Testis (tissue), 3 donors: ENCODE measurements around the gene PHF21A. TPM values are rescaled to one million over a fixed set of nuclear protein-coding genes. Genes with fewer than 3 reads are reported as not detected.
A peak's percentile ranks its signal among the peaks of the same experiment; 100 is the strongest.

ENCODE experiments used
- DNase-seq: peaks from one replicate; pipeline ENCODE4 v3.0.0-alpha.2; 2019
- H3K27ac ChIP-seq, 2 donors: fragments of 200-600 bp; sonication (generic); one replicate each; pipeline ENCODE4 v1.5.1; 2019
- H3K27me3 ChIP-seq: fragments of 200-600 bp; sonication (generic); one replicate; pipeline ENCODE4 v1.5.1; 2019
- H3K36me3 ChIP-seq: fragments of 200-600 bp; sonication (generic); one replicate; pipeline ENCODE4 v1.5.1; 2017; ENCODE audit warnings: low read depth; ENCODE audit errors: missing control alignments
- H3K4me1 ChIP-seq: fragments of 200-600 bp; sonication (generic); one replicate; pipeline ENCODE4 v1.5.1; 2019
- H3K4me3 ChIP-seq, 2 donors: fragments of 200-600 bp; sonication (generic); one replicate each; pipeline ENCODE4 v1.5.1; 2017 to 2019
- H3K9me3 ChIP-seq: fragments of 200-600 bp; sonication (generic); one replicate; pipeline ENCODE4 v1.5.1; 2017
- CTCF ChIP-seq, 3 experiments: fragments of 450-650 bp in 2 of 3; fragments of 200-600 bp in 1 of 3; sonication (generic) in 1 of 3; IDR thresholded peaks; one replicate each; pipeline ENCODE4 v1.5.1; 2016 to 2019; ENCODE audit warnings: antibody characterized with exemption in 3 of 3, mild to moderate bottlenecking in 2 of 3, moderate library complexity in 1 of 3
- POLR2A ChIP-seq: fragments of 450-650 bp; IDR thresholded peaks from one replicate; pipeline ENCODE4 v1.6.1; 2017; ENCODE audit warnings: antibody characterized with exemption, mild to moderate bottlenecking, moderate library complexity
- WGBS, 2 donors: methylation state at CpG; one replicate each; pipeline ENCODE4 v1.1.5; 2018; 5-methylcytosine and 5-hydroxymethylcytosine counted together
- intact Hi-C: fragments of 100-400 bp; cut with DNase I; formaldehyde crosslinking; loops from one replicate; pipeline ENCODE4 v1.15.1; 2023; ENCODE audit warnings: low total_unique reads
- polyA plus RNA-seq: library from polyadenylated mRNA; stranded (reverse); fragments of 350-450 nt; fragmentation: Illumina TruSeq; extraction: RNeasy Lipid Tissue Mini Kit (QIAGEN cat#74804); gene quantifications from one replicate; pipeline ENCODE4 v1.2.3, GENCODE V29; 2014; ENCODE audit warnings: low read depth, low replicate concordance; ENCODE audit not compliant: insufficient read depth
- total RNA-seq, 2 donors: library from RNA; depleted of rRNA; stranded (reverse); fragments of >200 nt; gene quantifications; one replicate each; pipeline ENCODE4 v1.2.3, GENCODE V29; 2016

Gene PHF21A
- total and polyA plus RNA-seq, 3 donors from 2014 or later, result 53.5 to 83.2 (median 56.6) TPM

GRCh38 chr11:46012185-46012584 is 109.1 kb downstream of the PHF21A start:
- WGBS, 2 donors, result 72 to 83% methylated on average over 2 of the region's 2 CpGs
- H3K9me3 ChIP-seq, result no peaks in the 10 kb centered on the region
- H3K36me3 ChIP-seq, result no peaks in the 10 kb centered on the region
- TF ChIP-seq POLR2A (no peak), CTCF (IDR thresholded peaks at IDR 0.05) (no peak)
- no peak overlapping the region for H3K4me3 ChIP-seq
- no peak overlapping the region for H3K27ac ChIP-seq
- no peak for DNase-seq
- H3K27me3 ChIP-seq, result no peaks in the 10 kb centered on the region
- H3K4me1 ChIP-seq, result no peaks in the 10 kb centered on the region
- intact Hi-C loops, result no loop called here

- no peak for DNase-seq
- H3K27ac ChIP-seq, result no peak overlapping the region
- H3K27me3 ChIP-seq, result no peaks in the 10 kb centered on the region
- H3K4me1 ChIP-seq, result no peaks in the 10 kb centered on the region
- TF ChIP-seq CTCF (IDR thresholded peaks at IDR 0.05), result no peak
- no peak for TF ChIP-seq POLR2A
- 70 to 80% methylated on average over 1 of the region's 1 CpG for WGBS, 2 donors
- no peaks in the 10 kb centered on the region for H3K9me3 ChIP-seq
- intact Hi-C loops, result no loop called here
- H3K36me3 ChIP-seq, result no peaks in the 10 kb centered on the region
- no peak overlapping the region for H3K4me3 ChIP-seq
Measured at GRCh38 chr11:46010100-46010499, 111.2 kb downstream of the PHF21A start.

GRCh38 chr11:46009647-46010046 is 111.6 kb downstream of the PHF21A start:
- 36 to 48% methylated on average over 2 of the region's 2 CpGs for WGBS, 2 donors
- intact Hi-C loops, result no loop called here
- TF ChIP-seq POLR2A, result no peak
- no peak for TF ChIP-seq CTCF (IDR thresholded peaks at IDR 0.05)

GRCh38 chr11:46006418-46007070 is 114.7 kb downstream of the PHF21A start:
- DNase-seq, result peak; percentile 32
- WGBS, 2 donors, result 46 to 50% methylated on average over 5 of the region's 5 CpGs
- TF ChIP-seq CTCF (IDR thresholded peaks at IDR 0.05), result peak; percentile 42 to 68 (median 43)
- TF ChIP-seq POLR2A, result no peak
- no peak overlapping the region for H3K27ac ChIP-seq
- no peaks in the 10 kb centered on the region for H3K27me3 ChIP-seq
- peaks cover 4% of the 10 kb centered on the region for H3K4me1 ChIP-seq
- no peak overlapping the region for H3K4me3 ChIP-seq
- intact Hi-C loops, result no loop called here
- H3K9me3 ChIP-seq, result no peaks in the 10 kb centered on the region
- H3K36me3 ChIP-seq, result no peaks in the 10 kb centered on the region

More at GRCh38 chr11:46009647-46010046, 111.6 kb downstream of the PHF21A start:
- Histone ChIP-seq H3K4me3 (no peak overlapping the region), H3K27ac (no peak overlapping the region), H3K27me3 (no peaks in the 10 kb centered on the region), H3K9me3 (no peaks in the 10 kb centered on the region), H3K4me1 (no peaks in the 10 kb centered on the region), H3K36me3 (no peaks in the 10 kb centered on the region)
- DNase-seq, result no peak

GRCh38 chr11:46003572-46003971 is 117.7 kb downstream of the PHF21A start:
- H3K4me1 ChIP-seq, result peaks cover 5% of the 10 kb centered on the region
- 70 to 86% methylated on average over 2 of the region's 2 CpGs for WGBS, 2 donors
- H3K27ac ChIP-seq, result no peak overlapping the region
- H3K4me3 ChIP-seq, result no peak overlapping the region
- no peak for DNase-seq
- intact Hi-C loops, result no loop called here
- H3K27me3 ChIP-seq, result no peaks in the 10 kb centered on the region
- no peaks in the 10 kb centered on the region for H3K9me3 ChIP-seq
- H3K36me3 ChIP-seq, result no peaks in the 10 kb centered on the region
- TF ChIP-seq CTCF (IDR thresholded peaks at IDR 0.05) (no peak), POLR2A (no peak)
